ENCODE data around the gene FBXO10.

GRCh38 chr9:37623267-37623666, 47.1 kb upstream of the FBXO10 start:
- TF ChIP-seq, protein P1, sequence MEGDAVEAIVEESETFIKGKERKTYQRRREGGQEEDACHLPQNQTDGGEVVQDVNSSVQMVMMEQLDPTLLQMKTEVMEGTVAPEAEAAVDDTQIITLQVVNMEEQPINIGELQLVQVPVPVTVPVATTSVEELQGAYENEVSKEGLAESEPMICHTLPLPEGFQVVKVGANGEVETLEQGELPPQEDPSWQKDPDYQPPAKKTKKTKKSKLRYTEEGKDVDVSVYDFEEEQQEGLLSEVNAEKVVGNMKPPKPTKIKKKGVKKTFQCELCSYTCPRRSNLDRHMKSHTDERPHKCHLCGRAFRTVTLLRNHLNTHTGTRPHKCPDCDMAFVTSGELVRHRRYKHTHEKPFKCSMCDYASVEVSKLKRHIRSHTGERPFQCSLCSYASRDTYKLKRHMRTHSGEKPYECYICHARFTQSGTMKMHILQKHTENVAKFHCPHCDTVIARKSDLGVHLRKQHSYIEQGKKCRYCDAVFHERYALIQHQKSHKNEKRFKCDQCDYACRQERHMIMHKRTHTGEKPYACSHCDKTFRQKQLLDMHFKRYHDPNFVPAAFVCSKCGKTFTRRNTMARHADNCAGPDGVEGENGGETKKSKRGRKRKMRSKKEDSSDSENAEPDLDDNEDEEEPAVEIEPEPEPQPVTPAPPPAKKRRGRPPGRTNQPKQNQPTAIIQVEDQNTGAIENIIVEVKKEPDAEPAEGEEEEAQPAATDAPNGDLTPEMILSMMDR (IDR thresholded peaks at IDR 0.05) = no peak
- TF ChIP-seq POLR2A (IDR thresholded peaks at IDR 0.05) (no peak), POLR2AphosphoS5 (IDR thresholded peaks at IDR 0.05) (no peak), EP300 (IDR thresholded peaks at IDR 0.05; ENCODE audit: low read depth) (no peak)
